Measurements from ENCODE around the gene UGCG.

DNA sequence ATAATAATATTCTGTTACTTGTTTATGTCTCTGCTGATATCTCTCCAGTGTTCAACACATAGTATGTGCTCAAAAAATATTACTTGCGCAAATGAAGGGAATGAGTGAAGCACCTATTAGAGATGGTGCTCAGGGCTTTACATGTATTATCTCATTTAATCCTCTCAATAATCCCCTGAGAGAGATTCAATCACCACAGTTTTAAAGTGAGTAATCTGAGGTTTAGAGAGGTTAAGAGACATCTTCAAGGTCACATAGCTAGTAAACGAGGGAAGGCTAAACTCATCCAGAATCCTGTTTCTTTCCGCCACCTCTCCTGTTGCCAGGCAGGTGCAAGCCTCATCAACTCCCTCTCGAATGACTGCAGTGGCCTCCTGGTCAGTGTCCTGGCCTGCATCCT is 82.0 kb downstream of the UGCG start:
- TF ChIP-seq, protein P1, sequence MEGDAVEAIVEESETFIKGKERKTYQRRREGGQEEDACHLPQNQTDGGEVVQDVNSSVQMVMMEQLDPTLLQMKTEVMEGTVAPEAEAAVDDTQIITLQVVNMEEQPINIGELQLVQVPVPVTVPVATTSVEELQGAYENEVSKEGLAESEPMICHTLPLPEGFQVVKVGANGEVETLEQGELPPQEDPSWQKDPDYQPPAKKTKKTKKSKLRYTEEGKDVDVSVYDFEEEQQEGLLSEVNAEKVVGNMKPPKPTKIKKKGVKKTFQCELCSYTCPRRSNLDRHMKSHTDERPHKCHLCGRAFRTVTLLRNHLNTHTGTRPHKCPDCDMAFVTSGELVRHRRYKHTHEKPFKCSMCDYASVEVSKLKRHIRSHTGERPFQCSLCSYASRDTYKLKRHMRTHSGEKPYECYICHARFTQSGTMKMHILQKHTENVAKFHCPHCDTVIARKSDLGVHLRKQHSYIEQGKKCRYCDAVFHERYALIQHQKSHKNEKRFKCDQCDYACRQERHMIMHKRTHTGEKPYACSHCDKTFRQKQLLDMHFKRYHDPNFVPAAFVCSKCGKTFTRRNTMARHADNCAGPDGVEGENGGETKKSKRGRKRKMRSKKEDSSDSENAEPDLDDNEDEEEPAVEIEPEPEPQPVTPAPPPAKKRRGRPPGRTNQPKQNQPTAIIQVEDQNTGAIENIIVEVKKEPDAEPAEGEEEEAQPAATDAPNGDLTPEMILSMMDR (IDR thresholded peaks at IDR 0.05): no peak
- TF ChIP-seq POLR2A (IDR thresholded peaks at IDR 0.05): no peak

All from breast epithelium (tissue), 3 donors.